ENCODE data around the gene SRI.

SRI gene

DNA sequence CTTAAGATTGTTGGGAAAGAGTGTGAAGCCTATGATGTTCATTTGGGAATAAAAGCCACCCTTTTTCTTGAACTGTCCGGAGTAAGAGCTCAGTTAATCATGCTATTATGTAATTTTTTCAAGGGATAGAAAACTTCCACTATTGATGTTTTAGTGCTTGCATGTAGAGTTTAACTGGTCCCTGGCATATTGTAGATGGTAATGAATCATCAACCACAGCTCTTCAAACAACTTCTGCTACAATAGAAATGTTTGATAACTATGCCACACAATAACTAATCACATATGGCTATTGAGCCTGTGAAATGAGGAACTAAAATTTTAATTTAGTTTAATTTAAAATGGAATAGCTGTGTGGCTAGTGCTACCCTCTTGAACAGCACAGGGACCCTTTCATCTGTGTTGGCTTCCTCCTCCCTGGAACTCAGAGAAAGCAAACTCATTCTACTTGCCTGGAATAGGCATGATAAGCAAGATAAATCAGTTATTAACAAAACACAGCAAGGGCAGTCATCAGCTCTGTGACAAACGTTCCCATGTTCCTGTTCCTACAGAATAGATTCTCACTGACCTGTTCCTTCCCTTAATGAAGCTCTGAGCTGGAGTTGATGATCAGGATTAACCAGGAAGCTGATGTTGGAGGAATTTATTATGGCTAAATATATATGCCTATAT lies 4.9 kb upstream of the SRI start:
- no peak for DNase-seq (ENCODE audit: low spot score)

- no peak for DNase-seq (ENCODE audit: low spot score)
These were observed 3.4 kb upstream of the SRI start for GRCh38 chr7:88223265-88223664.

- DNase-seq (ENCODE audit: low spot score): peak; percentile 62
These were observed 817 bp downstream of the SRI start for GRCh38 chr7:88218836-88219605.

- no peak for DNase-seq (ENCODE audit: low spot score)
These were observed 1.5 kb downstream of the SRI start for GRCh38 chr7:88218429-88218745.

- peak; percentile 43 for DNase-seq (ENCODE audit: low spot score)
These were observed 2.0 kb downstream of the SRI start for GRCh38 chr7:88217675-88218428.

GRCh38 chr7:88216276-88216675 lies 3.6 kb downstream of the SRI start:
- DNase-seq (ENCODE audit: low spot score): no peak

- no peak for DNase-seq (ENCODE audit: low spot score)
These were observed 4.5 kb downstream of the SRI start for GRCh38 chr7:88215295-88215694.

DNA sequence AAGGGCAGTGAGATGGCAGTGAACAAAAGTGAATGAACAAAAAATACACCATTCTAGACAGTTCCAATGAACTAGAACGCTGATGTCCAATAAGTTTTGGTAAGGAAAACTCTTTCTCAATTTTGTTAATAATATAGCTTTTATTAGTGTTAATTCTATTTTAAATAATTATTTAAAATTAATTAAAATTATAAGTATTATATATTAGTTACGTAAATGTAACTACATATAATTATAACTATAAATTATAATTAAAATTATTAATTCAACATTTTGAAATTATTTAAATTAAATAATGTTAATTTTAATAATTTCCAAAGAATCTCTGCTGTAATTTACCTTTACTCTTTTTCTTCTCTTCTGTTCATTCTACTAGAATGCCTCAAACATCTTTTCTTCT lies 5.4 kb downstream of the SRI start:
- no peak for DNase-seq (ENCODE audit: low spot score)

GRCh38 chr7:88212918-88213317 lies 6.9 kb downstream of the SRI start:
- no peak for DNase-seq (ENCODE audit: low spot score)

DNA sequence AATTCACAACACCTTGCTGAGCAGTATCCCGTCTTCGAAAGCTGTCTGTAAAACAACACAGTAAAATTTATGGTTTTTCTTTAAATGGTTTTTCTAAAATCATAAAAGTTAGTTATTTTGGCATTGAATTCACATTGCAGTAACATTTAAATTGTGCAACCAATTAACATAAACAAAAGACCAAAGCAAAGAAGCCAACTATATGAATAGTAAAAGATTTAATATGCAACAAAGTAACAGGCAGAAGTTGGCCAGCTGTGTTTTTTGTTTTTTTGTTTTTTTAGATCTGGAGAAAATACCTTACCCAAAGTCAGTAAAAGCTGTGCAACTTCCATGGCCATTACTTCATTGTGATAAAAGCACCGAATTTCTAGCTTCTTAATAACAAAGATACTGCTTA lies 11.3 kb downstream of the SRI start:
- no peak for DNase-seq (ENCODE audit: low spot score)

- DNase-seq (ENCODE audit: low spot score): no peak
These were observed 13.6 kb downstream of the SRI start for GRCh38 chr7:88206254-88206653.

DNA sequence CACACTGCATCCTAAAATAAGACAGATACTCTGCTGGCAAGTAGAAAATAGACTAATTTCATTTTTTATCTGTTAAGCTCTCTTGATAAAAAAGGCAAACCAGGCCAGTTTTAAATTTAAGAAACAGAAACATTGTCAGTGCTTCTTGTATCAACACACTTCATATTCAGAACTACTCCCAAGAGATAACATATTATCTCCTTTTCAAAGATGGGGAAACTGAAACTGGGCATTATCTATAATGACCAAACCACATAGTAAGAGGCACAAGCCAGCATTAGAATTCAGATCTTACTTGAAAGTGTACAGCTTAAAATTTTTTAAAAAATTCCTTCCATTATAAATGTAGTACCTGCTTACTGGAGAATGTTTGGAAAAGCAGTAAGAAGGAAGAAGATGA lies 14.7 kb downstream of the SRI start:
- no peak for DNase-seq (ENCODE audit: low spot score)

DNA sequence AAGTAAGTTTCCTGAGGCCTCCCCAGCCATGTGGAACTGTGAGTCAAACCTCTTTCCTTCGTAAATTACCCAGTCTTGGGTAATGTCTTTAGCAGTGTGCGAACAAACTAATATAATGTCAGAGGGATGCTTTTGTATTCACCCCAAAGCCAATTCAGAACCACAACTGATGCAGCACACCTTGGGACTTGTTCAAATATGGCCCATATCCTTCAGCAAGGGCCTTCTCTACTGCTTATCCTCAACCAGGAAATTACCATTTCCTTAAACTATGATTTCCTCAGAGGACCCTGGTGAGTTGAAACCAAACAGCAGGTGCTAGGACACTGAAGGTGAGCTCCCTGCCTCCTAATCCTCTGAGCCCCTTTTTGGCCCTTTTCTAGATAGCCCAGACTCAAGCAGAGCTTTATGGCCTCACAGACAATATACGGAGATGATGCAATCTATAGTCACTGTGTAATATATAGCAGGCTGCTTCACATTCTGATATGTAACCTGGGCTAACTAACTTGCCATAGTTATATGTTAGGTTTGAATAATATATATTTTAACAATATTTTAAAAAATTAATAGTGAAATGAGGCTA lies 15.2 kb downstream of the SRI start:
- no peak for DNase-seq (ENCODE audit: low spot score)

- no peak for DNase-seq (ENCODE audit: low spot score)
These were observed 16.4 kb downstream of the SRI start for GRCh38 chr7:88203401-88203800.

GRCh38 chr7:88202799-88203198 lies 17.0 kb downstream of the SRI start:
- no peak for DNase-seq (ENCODE audit: low spot score)

- DNase-seq (ENCODE audit: low spot score): no peak
These were observed 17.6 kb downstream of the SRI start for GRCh38 chr7:88202278-88202677.

GRCh38 chr7:88201305-88201704 lies 18.5 kb downstream of the SRI start:
- no peak for DNase-seq (ENCODE audit: low spot score)

DNA sequence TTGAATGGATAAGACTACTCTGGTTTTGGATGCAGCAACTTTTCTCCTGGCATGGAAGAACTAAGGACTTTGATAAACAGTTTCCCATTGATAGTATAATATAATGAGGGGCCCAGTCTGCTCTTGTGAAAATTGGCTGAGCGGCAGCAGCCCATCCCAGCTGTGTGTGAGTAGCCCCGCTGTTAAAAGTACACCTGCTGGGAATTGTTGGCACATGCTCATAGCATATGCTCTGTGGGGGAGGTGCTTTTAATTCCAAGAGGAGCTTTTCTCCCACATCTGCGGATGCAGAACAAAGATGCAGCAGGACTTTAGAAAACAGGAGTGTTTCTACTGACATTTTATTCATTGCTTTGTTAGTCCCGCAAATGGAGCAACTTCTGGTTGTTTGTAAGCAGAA lies 19.0 kb downstream of the SRI start:
- no peak for DNase-seq (ENCODE audit: low spot score)

DNA sequence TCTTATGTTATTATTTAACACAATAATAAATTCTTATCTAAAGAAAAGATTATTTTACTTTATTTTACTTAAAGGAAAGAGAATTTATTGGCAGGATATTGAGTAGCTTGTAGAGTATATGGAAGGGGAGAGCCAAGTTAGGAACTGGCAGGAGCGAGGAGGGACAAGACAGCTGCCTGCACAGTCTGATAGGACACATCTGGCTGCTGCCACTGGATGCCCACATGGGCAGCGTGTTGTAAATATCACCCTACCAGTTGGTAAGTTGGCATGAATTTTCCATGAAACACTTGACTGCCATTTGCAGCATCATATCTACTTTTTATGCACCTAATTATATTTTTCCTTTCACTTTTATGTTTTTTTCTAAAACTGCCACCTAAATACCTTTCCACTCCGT lies 19.6 kb downstream of the SRI start:
- DNase-seq (ENCODE audit: low spot score): no peak

GRCh38 chr7:88191911-88192310 lies 27.9 kb downstream of the SRI start:
- no peak for DNase-seq (ENCODE audit: low spot score)

DNA sequence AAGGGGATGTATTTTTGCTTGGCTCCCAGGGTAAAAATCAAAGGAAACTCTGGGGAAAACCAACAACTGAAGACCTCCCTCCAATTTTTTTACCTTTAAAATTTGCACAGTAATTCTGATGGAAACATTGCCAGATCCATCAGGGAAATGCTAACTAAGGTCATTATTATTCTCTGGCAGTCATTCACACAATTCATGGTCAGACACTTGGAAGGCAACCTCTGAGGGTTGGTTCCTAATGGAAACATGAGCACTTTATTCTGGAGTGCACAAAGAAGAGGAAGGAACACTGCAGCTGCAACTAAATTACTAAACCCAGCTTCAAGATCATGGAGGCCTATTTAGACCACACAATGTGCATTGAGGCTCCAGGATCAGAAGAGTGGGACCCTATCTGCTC lies 34.2 kb downstream of the SRI start:
- DNase-seq (ENCODE audit: low spot score): no peak

DNA sequence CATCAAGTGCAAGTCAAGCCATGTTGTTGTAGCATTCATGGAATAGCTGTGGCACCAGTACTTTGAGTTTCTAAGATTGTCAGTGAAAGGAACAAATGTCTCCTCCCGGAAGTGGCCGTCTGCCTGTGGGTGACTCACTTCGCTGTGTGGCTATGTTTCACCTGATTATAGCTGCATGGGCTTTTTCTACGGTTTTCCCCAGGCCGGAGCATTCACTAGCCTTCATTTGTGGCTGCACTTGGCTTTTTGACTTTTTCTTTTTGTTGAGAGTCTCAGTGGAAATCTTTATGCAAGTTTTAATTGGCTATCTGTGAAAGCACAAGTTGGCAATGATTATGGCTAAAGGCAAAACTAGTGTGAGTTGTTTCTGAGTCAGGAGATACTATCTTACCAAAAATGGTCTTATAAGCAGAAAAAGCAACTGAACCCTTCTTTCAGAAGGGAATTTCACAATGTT lies 35.0 kb downstream of the SRI start:
- DNase-seq (ENCODE audit: low spot score): peak; percentile 25

- no peak for DNase-seq (ENCODE audit: low spot score)
These were observed 36.8 kb downstream of the SRI start for GRCh38 chr7:88183051-88183450.

Measured in activated CD4-positive, alpha-beta T cell treated with anti-CD3 and anti-CD28 coated beads, Interleukin-2, Interleukin-4, amounts not matched to agents 100 ng/mL and 50 ng/mL, durations not matched to agents 16 hours and 8 hours (primary cell).